Neural progenitor cell (in vitro differentiated cells): Measurements from ENCODE around the gene SLC17A1. TPM values are rescaled to one million over a fixed set of nuclear protein-coding genes. Genes with fewer than 3 reads are reported as not detected.

ENCODE experiments used
- DNase-seq: peaks from one replicate; pipeline ENCODE4 v3.0.0-alpha.2; 2016; ENCODE audit warnings: low spot score
- H2AFZ ChIP-seq: fragments of 200-600 bp; sonication (generic); replicated peaks from 2 replicates; pipeline ENCODE4 v1.6.1; 2016; ENCODE audit warnings: antibody characterized with exemption
- H3F3A ChIP-seq: fragments of 200-600 bp; sonication (generic); 2 replicates; pipeline ENCODE4 v1.6.1; 2016; ENCODE audit warnings: antibody characterized with exemption, low read depth
- H3K27ac ChIP-seq: fragments of 200-600 bp; sonication (generic); 2 replicates; pipeline ENCODE4 v1.5.1; 2016; ENCODE audit warnings: mild to moderate bottlenecking
- H3K27me3 ChIP-seq: fragments of 200-600 bp; sonication (generic); 2 replicates; pipeline ENCODE4 v1.6.1; 2016; ENCODE audit warnings: mild to moderate bottlenecking, moderate library complexity
- H3K36me3 ChIP-seq: fragments of 200-600 bp; sonication (generic); 2 replicates; pipeline ENCODE4 v1.5.1; 2016
- H3K4me1 ChIP-seq: fragments of 200-600 bp; sonication (generic); 2 replicates; pipeline ENCODE4 v1.6.1; 2016; ENCODE audit warnings: mixed run types
- H3K4me2 ChIP-seq: fragments of 200-600 bp; sonication (generic); 2 replicates; pipeline ENCODE4 v1.6.1; 2016
- H3K4me3 ChIP-seq: fragments of 200-600 bp; sonication (generic); 2 replicates; pipeline ENCODE4 v1.5.1; 2016
- H3K79me2 ChIP-seq: fragments of 200-600 bp; sonication (generic); 2 replicates; pipeline ENCODE4 v1.6.1; 2016; ENCODE audit warnings: low read depth
- H3K9ac ChIP-seq: fragments of 200-600 bp; sonication (generic); 2 replicates; pipeline ENCODE4 v1.6.1; 2016
- H3K9me3 ChIP-seq: fragments of 200-600 bp; sonication (generic); 2 replicates; pipeline ENCODE4 v1.5.1; 2016; ENCODE audit warnings: low read depth
- H4K20me1 ChIP-seq: fragments of 200-600 bp; sonication (generic); 2 replicates; pipeline ENCODE4 v1.6.1; 2016; ENCODE audit warnings: low read depth
- H3K27ac Mint-ChIP-seq: 3 replicates; pipeline ENCODE4 v1.8.0; 2021; ENCODE audit warnings: mixed read lengths
- H3K27me3 Mint-ChIP-seq: 2 replicates; pipeline ENCODE4 v1.8.0; 2022; ENCODE audit warnings: low read depth, mild to moderate bottlenecking, inconsistent platforms, moderate library complexity, mixed read lengths; ENCODE audit not compliant: insufficient read depth
- H3K36me3 Mint-ChIP-seq: 3 replicates; pipeline ENCODE4 v1.8.0; 2021; ENCODE audit warnings: mixed read lengths
- H3K4me1 Mint-ChIP-seq: 3 replicates; pipeline ENCODE4 v1.8.0; 2021; ENCODE audit warnings: mixed read lengths
- H3K4me3 Mint-ChIP-seq: 3 replicates; pipeline ENCODE4 v1.8.0; 2021; ENCODE audit warnings: mild to moderate bottlenecking, moderate library complexity, mixed read lengths
- H3K9me3 Mint-ChIP-seq: 3 replicates; pipeline ENCODE4 v1.8.0; 2020; ENCODE audit warnings: mixed read lengths
- EZH2 ChIP-seq: fragments of 200-600 bp; sonication (generic); IDR thresholded peaks from 2 replicates; pipeline ENCODE4 v1.6.1; 2017; ENCODE audit warnings: antibody characterized with exemption, mild to moderate bottlenecking, moderate library complexity
- EZH2phosphoT487 ChIP-seq: fragments of 200-600 bp; sonication (generic); IDR thresholded peaks from 2 replicates; pipeline ENCODE4 v1.6.1; 2017; ENCODE audit warnings: antibody characterized with exemption
- total RNA-seq: library from RNA; depleted of rRNA; stranded (reverse); fragments of >200 nt; gene quantifications from 2 replicates; pipeline ENCODE4 v1.2.3, GENCODE V29; 2015; ENCODE audit warnings: low replicate concordance
- TF ChIP-seq, protein P1 (sequence below): fragments of 200-600 bp; sonication (generic); IDR thresholded peaks from 2 replicates; pipeline ENCODE4 v1.5.1; 2017; ENCODE audit warnings: antibody characterized with exemption, mild to moderate bottlenecking

Gene SLC17A1
- total RNA-seq, 1 donor from 2014 or later = not detected

DNA sequence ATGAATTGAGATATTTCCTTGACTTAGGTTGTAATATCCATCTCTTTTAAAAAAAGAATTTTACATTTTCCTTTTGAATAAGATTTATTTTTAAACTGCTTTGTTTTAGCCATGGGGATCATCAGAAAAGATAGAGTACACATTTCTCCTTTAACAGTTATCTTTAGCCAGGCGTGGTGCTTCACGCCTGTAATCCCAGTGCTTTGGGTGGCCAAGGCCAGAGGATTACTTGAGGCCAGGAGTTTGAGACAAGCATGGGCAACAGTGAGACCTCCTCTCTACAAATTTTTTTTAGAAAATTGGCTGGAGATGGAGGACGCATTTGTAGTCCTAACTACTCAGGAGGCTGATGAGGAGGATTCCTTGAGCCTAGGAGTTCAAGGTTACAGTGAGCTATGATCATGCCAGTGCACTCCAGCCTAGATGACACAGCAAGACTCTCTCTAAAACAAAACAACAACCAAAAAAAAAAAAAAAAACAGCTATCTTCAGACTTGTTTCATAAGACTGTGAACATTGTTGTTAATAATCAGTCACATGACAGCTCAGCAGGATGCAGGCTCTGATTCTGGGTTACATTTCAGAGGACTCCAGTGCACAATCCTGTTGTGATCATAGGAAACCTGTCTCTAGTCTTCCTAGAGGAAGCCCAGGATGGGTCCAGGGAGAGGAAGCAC lies 44.2 kb upstream of the SLC17A1 start:
- Histone ChIP-seq H3K4me2 (no peak overlapping the region), H3K4me1 (no peaks in the 10 kb centered on the region), H3K27ac (no peak overlapping the region), H3K27me3 (peaks cover 2% of the 10 kb centered on the region), H3K79me2 (no peaks in the 10 kb centered on the region), H3K9me3 (no peaks in the 10 kb centered on the region), H3K9ac (no peak overlapping the region), H3F3A (no peaks in the 10 kb centered on the region), H3K36me3 (no peaks in the 10 kb centered on the region), H2AFZ (no peak overlapping the region), H3K4me3 (no peak overlapping the region), H4K20me1 (no peaks in the 10 kb centered on the region)
- Mint-ChIP-seq H3K27ac (no peak overlapping the region), H3K4me1 (no peaks in the 10 kb centered on the region), H3K27me3 (no peaks in the 10 kb centered on the region), H3K4me3 (no peak overlapping the region), H3K9me3 (no peaks in the 10 kb centered on the region), H3K36me3 (no peaks in the 10 kb centered on the region)
- TF ChIP-seq EZH2phosphoT487 (no peak), EZH2 (no peak)
- TF ChIP-seq, protein P1, sequence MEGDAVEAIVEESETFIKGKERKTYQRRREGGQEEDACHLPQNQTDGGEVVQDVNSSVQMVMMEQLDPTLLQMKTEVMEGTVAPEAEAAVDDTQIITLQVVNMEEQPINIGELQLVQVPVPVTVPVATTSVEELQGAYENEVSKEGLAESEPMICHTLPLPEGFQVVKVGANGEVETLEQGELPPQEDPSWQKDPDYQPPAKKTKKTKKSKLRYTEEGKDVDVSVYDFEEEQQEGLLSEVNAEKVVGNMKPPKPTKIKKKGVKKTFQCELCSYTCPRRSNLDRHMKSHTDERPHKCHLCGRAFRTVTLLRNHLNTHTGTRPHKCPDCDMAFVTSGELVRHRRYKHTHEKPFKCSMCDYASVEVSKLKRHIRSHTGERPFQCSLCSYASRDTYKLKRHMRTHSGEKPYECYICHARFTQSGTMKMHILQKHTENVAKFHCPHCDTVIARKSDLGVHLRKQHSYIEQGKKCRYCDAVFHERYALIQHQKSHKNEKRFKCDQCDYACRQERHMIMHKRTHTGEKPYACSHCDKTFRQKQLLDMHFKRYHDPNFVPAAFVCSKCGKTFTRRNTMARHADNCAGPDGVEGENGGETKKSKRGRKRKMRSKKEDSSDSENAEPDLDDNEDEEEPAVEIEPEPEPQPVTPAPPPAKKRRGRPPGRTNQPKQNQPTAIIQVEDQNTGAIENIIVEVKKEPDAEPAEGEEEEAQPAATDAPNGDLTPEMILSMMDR = no peak
- DNase-seq = no peak

DNA sequence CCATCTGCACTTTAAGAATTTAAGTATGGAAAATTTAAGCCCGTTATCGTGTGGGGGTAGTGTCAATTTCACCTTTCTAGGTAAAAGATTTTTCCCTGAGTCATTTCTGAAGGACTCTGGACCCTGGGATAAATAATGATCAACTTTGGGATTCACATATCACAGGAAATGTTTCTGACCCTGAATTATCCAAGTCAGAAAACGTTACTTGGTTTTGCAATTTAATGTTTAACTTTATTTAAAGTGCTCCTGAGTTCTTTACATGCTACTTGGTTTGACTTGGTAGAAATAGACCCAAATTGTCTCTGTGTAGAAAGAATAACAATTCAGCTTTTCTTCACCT lies 43.7 kb upstream of the SLC17A1 start:
- Histone ChIP-seq H3K4me3 (no peak overlapping the region), H3K9ac (no peak overlapping the region), H2AFZ (no peak overlapping the region), H4K20me1 (no peaks in the 10 kb centered on the region), H3K27me3 (no peaks in the 10 kb centered on the region), H3K79me2 (no peaks in the 10 kb centered on the region), H3K36me3 (no peaks in the 10 kb centered on the region), H3K9me3 (no peaks in the 10 kb centered on the region), H3K4me2 (no peak overlapping the region), H3K27ac (no peak overlapping the region), H3F3A (no peaks in the 10 kb centered on the region), H3K4me1 (no peaks in the 10 kb centered on the region)
- H3K27me3 Mint-ChIP-seq = no peaks in the 10 kb centered on the region
- H3K4me1 Mint-ChIP-seq = no peaks in the 10 kb centered on the region
- DNase-seq = no peak
- H3K27ac Mint-ChIP-seq = no peak overlapping the region
- H3K9me3 Mint-ChIP-seq = no peaks in the 10 kb centered on the region
- no peaks in the 10 kb centered on the region for H3K36me3 Mint-ChIP-seq
- no peak overlapping the region for H3K4me3 Mint-ChIP-seq
- TF ChIP-seq EZH2phosphoT487 (no peak), EZH2 (no peak)
- TF ChIP-seq, protein P1 = no peak

DNA sequence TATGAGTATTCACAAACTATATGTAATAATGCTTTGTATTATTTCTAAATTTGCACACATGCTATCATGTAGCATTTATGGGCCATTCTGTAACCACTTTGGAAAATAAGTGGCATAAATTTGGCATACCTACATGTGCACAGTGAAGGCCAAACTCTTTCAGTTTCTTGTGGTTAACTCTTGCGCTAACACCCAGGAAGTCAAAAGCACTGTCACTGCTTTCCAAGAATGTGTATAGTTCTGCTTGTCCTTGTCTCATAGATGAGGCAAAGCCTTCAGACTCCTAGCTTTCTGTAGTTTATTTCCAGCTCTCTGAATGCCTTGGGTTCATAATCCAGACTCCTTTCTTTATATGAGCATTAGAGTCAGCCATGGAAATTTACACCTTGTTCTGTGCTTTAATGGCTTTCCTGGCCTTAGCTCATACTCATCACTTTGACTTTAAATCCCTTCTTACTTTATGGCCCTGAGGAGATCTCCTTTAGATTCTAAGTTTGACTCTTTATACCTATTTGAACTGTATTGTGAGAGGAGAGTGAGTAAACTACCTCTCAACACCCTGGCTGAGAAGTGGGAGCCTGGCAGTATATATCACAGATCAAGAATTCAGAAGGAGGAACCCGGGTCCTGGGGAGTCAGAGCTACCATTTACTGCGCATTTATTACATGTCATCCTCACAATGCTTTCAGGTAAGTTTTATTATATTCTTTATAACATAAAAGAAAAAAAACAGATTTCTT lies 43.1 kb upstream of the SLC17A1 start:
- H3K4me1 Mint-ChIP-seq = no peaks in the 10 kb centered on the region
- DNase-seq = no peak
- H3K9me3 Mint-ChIP-seq = no peaks in the 10 kb centered on the region
- H3K4me3 ChIP-seq = no peak overlapping the region
- no peak overlapping the region for H2AFZ ChIP-seq
- H3K27ac ChIP-seq = no peak overlapping the region
- no peaks in the 10 kb centered on the region for H3K27me3 ChIP-seq
- no peaks in the 10 kb centered on the region for H3K27me3 Mint-ChIP-seq
- H3K79me2 ChIP-seq = no peaks in the 10 kb centered on the region
- no peaks in the 10 kb centered on the region for H3K4me1 ChIP-seq
- H3K4me2 ChIP-seq = no peak overlapping the region
- no peaks in the 10 kb centered on the region for H3F3A ChIP-seq
- H3K36me3 ChIP-seq = no peaks in the 10 kb centered on the region
- no peak overlapping the region for H3K4me3 Mint-ChIP-seq
- no peaks in the 10 kb centered on the region for H3K36me3 Mint-ChIP-seq
- no peaks in the 10 kb centered on the region for H3K9me3 ChIP-seq
- TF ChIP-seq, protein P1 = no peak
- TF ChIP-seq EZH2 (no peak), EZH2phosphoT487 (no peak)
- H3K27ac Mint-ChIP-seq = no peak overlapping the region
- no peaks in the 10 kb centered on the region for H4K20me1 ChIP-seq
- no peak overlapping the region for H3K9ac ChIP-seq
